ENCODE data around the gene PLA2R1.
A peak's percentile ranks its signal among the peaks of the same experiment; 100 is the strongest.

PLA2R1 gene

GRCh38 chr2:159938395-159938794, 124.0 kb downstream of the PLA2R1 start:
- Histone ChIP-seq H3K4me3 (ENCODE audit: low read depth, low read length, poor library complexity, severe bottlenecking) (no peak overlapping the region), H3K27ac (ENCODE audit: low read depth, low read length, poor library complexity, severe bottlenecking) (no peak overlapping the region), H3F3A (ENCODE audit: insufficient read depth, low read length) (no peaks in the 10 kb centered on the region), H3K36me3 (ENCODE audit: insufficient read depth, low read length) (no peaks in the 10 kb centered on the region), H3K4me1 (ENCODE audit: insufficient read depth, low read length, severe bottlenecking) (peaks cover 8% of the 10 kb centered on the region), H3K9ac (ENCODE audit: low read length) (no peak overlapping the region), H3K27me3 (ENCODE audit: insufficient read depth, low read length) (no peaks in the 10 kb centered on the region), H3K4me2 (ENCODE audit: low read length) (no peak overlapping the region), H3K9me2 (ENCODE audit: low read depth, low read length) (no peaks in the 10 kb centered on the region), H3K79me2 (ENCODE audit: insufficient read depth, low read length) (no peaks in the 10 kb centered on the region), H4K20me1 (ENCODE audit: insufficient read depth, low read length) (no peaks in the 10 kb centered on the region), H3K9me3 (ENCODE audit: low read length) (no peaks in the 10 kb centered on the region), H2AFZ (ENCODE audit: low read length) (no peak overlapping the region)
- TF ChIP-seq CTCF (IDR thresholded peaks at IDR 0.05; ENCODE audit: low read length) (no peak), EZH2 (IDR thresholded peaks at IDR 0.05; ENCODE audit: borderline replicate concordance, low read length) (no peak)

DNA sequence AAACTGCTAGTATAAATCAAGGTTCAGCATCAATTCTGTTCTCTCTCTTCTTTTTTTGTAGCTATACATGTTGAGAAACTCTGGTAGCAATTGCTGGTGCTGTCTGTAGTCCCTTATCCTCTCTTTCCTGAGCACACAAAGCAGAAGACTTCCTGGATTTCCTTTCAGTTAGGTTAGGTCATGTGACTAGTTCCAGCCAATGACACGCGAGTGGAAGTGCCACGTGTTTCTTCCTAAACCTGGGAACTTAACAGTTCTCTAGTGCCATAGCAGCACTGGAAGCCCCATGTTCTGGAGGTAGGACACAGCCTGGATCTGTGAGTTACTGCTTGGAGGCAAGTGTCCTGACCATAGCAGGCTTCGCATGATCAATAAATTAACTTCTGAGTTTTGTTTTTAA, 125.9 kb downstream of the PLA2R1 start:
- H2AFZ ChIP-seq (ENCODE audit: low read length), result no peak overlapping the region
- H3K4me2 ChIP-seq (ENCODE audit: low read length), result no peak overlapping the region
- H3K27ac ChIP-seq (ENCODE audit: low read depth, low read length, poor library complexity, severe bottlenecking), result no peak overlapping the region
- no peaks in the 10 kb centered on the region for H3F3A ChIP-seq (ENCODE audit: insufficient read depth, low read length)
- H3K27me3 ChIP-seq (ENCODE audit: insufficient read depth, low read length), result no peaks in the 10 kb centered on the region
- H3K9me3 ChIP-seq (ENCODE audit: low read length), result no peaks in the 10 kb centered on the region
- TF ChIP-seq CTCF (IDR thresholded peaks at IDR 0.05; ENCODE audit: low read length), result no peak
- no peak for TF ChIP-seq EZH2 (IDR thresholded peaks at IDR 0.05; ENCODE audit: borderline replicate concordance, low read length)
- peaks cover 12% of the 10 kb centered on the region for H3K4me1 ChIP-seq (ENCODE audit: insufficient read depth, low read length, severe bottlenecking)
- H3K9me2 ChIP-seq (ENCODE audit: low read depth, low read length), result no peaks in the 10 kb centered on the region
- no peak overlapping the region for H3K4me3 ChIP-seq (ENCODE audit: low read depth, low read length, poor library complexity, severe bottlenecking)
- H3K36me3 ChIP-seq (ENCODE audit: insufficient read depth, low read length), result no peaks in the 10 kb centered on the region
- H3K9ac ChIP-seq (ENCODE audit: low read length), result no peak overlapping the region
- no peaks in the 10 kb centered on the region for H4K20me1 ChIP-seq (ENCODE audit: insufficient read depth, low read length)
- no peaks in the 10 kb centered on the region for H3K79me2 ChIP-seq (ENCODE audit: insufficient read depth, low read length)

GRCh38 chr2:159933727-159934049, 128.7 kb downstream of the PLA2R1 start:
- no peak overlapping the region for H2AFZ ChIP-seq (ENCODE audit: low read length)
- no peak overlapping the region for H3K9ac ChIP-seq (ENCODE audit: low read length)
- H3K4me3 ChIP-seq (ENCODE audit: low read depth, low read length, poor library complexity, severe bottlenecking), result no peak overlapping the region
- no peaks in the 10 kb centered on the region for H3K27me3 ChIP-seq (ENCODE audit: insufficient read depth, low read length)
- no peaks in the 10 kb centered on the region for H3K9me2 ChIP-seq (ENCODE audit: low read depth, low read length)
- TF ChIP-seq CTCF (IDR thresholded peaks at IDR 0.05; ENCODE audit: low read length), result no peak
- no peak for TF ChIP-seq EZH2 (IDR thresholded peaks at IDR 0.05; ENCODE audit: borderline replicate concordance, low read length)
- H3F3A ChIP-seq (ENCODE audit: insufficient read depth, low read length), result no peaks in the 10 kb centered on the region
- H3K4me1 ChIP-seq (ENCODE audit: insufficient read depth, low read length, severe bottlenecking), result peaks cover 12% of the 10 kb centered on the region
- H3K36me3 ChIP-seq (ENCODE audit: insufficient read depth, low read length), result no peaks in the 10 kb centered on the region
- H3K79me2 ChIP-seq (ENCODE audit: insufficient read depth, low read length), result no peaks in the 10 kb centered on the region
- no peak overlapping the region for H3K27ac ChIP-seq (ENCODE audit: low read depth, low read length, poor library complexity, severe bottlenecking)
- H3K4me2 ChIP-seq (ENCODE audit: low read length), result peak overlapping the region; percentile 14; the same call in 1 of the 2 replicates
- no peaks in the 10 kb centered on the region for H3K9me3 ChIP-seq (ENCODE audit: low read length)
- no peaks in the 10 kb centered on the region for H4K20me1 ChIP-seq (ENCODE audit: insufficient read depth, low read length)
